CD4-positive, alpha-beta T cell treated with Interleukin-6 at 100 ng/mL for 8 hours (primary cell): ENCODE data around the gene ZFP36L1.
A peak's percentile ranks its signal among the peaks of the same experiment; 100 is the strongest.

ENCODE experiments used
- DNase-seq: peaks from one replicate; pipeline ENCODE4 v3.0.0-alpha.2; 2020; ENCODE audit warnings: mixed read lengths, low spot score

The ZFP36L1 gene

GRCh38 chr14:68792979-68793733 lies at the start of gene ZFP36L1:
ZFP36L1 (minus strand) TSS chr14:68793067; CDS start chr14:68792938, 129 bp downstream.
- DNase-seq, result peak; percentile 93

GRCh38 chr14:68842298-68842697 lies 49.4 kb upstream of the ZFP36L1 start:
- no peak for DNase-seq

GRCh38 chr14:68841016-68841809 lies 48.3 kb upstream of the ZFP36L1 start:
- no peak for DNase-seq

GRCh38 chr14:68840454-68840853 lies 47.6 kb upstream of the ZFP36L1 start:
- DNase-seq, result no peak

GRCh38 chr14:68836082-68836481 lies 43.2 kb upstream of the ZFP36L1 start:
- no peak for DNase-seq

- DNase-seq, result no peak
Measured at GRCh38 chr14:68834816-68835215, 41.9 kb upstream of the ZFP36L1 start.

- no peak for DNase-seq
Measured at GRCh38 chr14:68828698-68829097, 35.8 kb upstream of the ZFP36L1 start.

GRCh38 chr14:68825729-68826128 lies 32.9 kb upstream of the ZFP36L1 start:
- DNase-seq, result no peak

- no peak for DNase-seq
Measured at GRCh38 chr14:68824517-68825347, 31.9 kb upstream of the ZFP36L1 start.

- DNase-seq, result no peak
Measured at GRCh38 chr14:68824207-68824516, 31.3 kb upstream of the ZFP36L1 start.

GRCh38 chr14:68823434-68824206 lies 30.8 kb upstream of the ZFP36L1 start:
- DNase-seq, result no peak

GRCh38 chr14:68822926-68823325 lies 30.1 kb upstream of the ZFP36L1 start:
- no peak for DNase-seq

- no peak for DNase-seq
Measured at GRCh38 chr14:68822132-68822651, 29.3 kb upstream of the ZFP36L1 start.

GRCh38 chr14:68820999-68821683 lies 28.3 kb upstream of the ZFP36L1 start:
- DNase-seq, result no peak

- peak; percentile 69 for DNase-seq
Measured at GRCh38 chr14:68820536-68820935, 27.7 kb upstream of the ZFP36L1 start.

GRCh38 chr14:68820119-68820518 lies 27.3 kb upstream of the ZFP36L1 start:
- no peak for DNase-seq

GRCh38 chr14:68819260-68819691 lies 26.4 kb upstream of the ZFP36L1 start:
- DNase-seq, result no peak

- no peak for DNase-seq
Measured at GRCh38 chr14:68817506-68818212, 24.8 kb upstream of the ZFP36L1 start.

- no peak for DNase-seq
Measured at GRCh38 chr14:68816943-68817430, 24.1 kb upstream of the ZFP36L1 start.
